ENCODE measurements around the gene OLA1. TPM values are rescaled to one million over a fixed set of nuclear protein-coding genes. Genes with fewer than 3 reads are reported as not detected.

The OLA1 gene
- total and polyA plus RNA-seq, 7 donors, result 51.5 to 99.6 (median 67.6) TPM

- Histone ChIP-seq H3K36me3 (no peaks in the 10 kb centered on the region), H3K27me3 (no peaks in the 10 kb centered on the region), H3K4me3 (no peak overlapping the region), H3K27ac (no peak overlapping the region), H3K4me1 (no peaks in the 10 kb centered on the region), H3K9me3 (no peaks in the 10 kb centered on the region)
- no peak for TF ChIP-seq POLR2AphosphoS5 (IDR thresholded peaks at IDR 0.05)
- TF ChIP-seq EP300 (IDR thresholded peaks at IDR 0.05), result no peak
- TF ChIP-seq CTCF (IDR thresholded peaks at IDR 0.05), result no peak
- DNase-seq, result no peak
- intact Hi-C loops (cut with DNase I), result no loop called here
Measured at GRCh38 chr2:174180726-174181236, 67.6 kb downstream of the OLA1 start.

GRCh38 chr2:174180165-174180724, 68.1 kb downstream of the OLA1 start:
- intact Hi-C loops (cut with DNase I), result no loop called here
- Histone ChIP-seq H3K4me1 (no peaks in the 10 kb centered on the region), H3K9me3 (no peaks in the 10 kb centered on the region), H3K4me3 (no peak overlapping the region), H3K27me3 (no peaks in the 10 kb centered on the region), H3K27ac (no peak overlapping the region), H3K36me3 (no peaks in the 10 kb centered on the region)
- WGBS, 2 donors, result 90 to 92% methylated on average over 1 of the region's 1 CpG
- TF ChIP-seq POLR2AphosphoS5 (IDR thresholded peaks at IDR 0.05) (no peak), CTCF (IDR thresholded peaks at IDR 0.05) (no peak), EP300 (IDR thresholded peaks at IDR 0.05) (no peak), POLR2A (IDR thresholded peaks at IDR 0.05) (no peak)
- DNase-seq, result no peak

- Histone ChIP-seq H3K36me3 (no peaks in the 10 kb centered on the region), H3K4me1 (no peaks in the 10 kb centered on the region), H3K27me3 (no peaks in the 10 kb centered on the region), H3K27ac (no peak overlapping the region), H3K9me3 (peaks cover 0 to 4% (median 0%) of the 10 kb centered on the region in 4 donors), H3K4me3 (no peak overlapping the region)
- no peak for DNase-seq
- intact Hi-C loops (cut with DNase I), result no loop called here
- TF ChIP-seq POLR2A (IDR thresholded peaks at IDR 0.05), result no peak
- no peak for TF ChIP-seq POLR2AphosphoS5 (IDR thresholded peaks at IDR 0.05)
- no peak for TF ChIP-seq EP300 (IDR thresholded peaks at IDR 0.05)
- TF ChIP-seq CTCF (IDR thresholded peaks at IDR 0.05), result no peak
- 84 to 92% methylated on average over 2 of the region's 2 CpGs for WGBS, 2 donors
Measured at GRCh38 chr2:174177316-174177890, 70.9 kb downstream of the OLA1 start.

- Histone ChIP-seq H3K27me3 (no peaks in the 10 kb centered on the region), H3K9me3 (peaks cover 0 to 4% (median 1%) of the 10 kb centered on the region in 4 donors), H3K27ac (no peak overlapping the region), H3K4me3 (no peak overlapping the region), H3K36me3 (no peaks in the 10 kb centered on the region), H3K4me1 (no peaks in the 10 kb centered on the region)
- no peak for TF ChIP-seq POLR2A (IDR thresholded peaks at IDR 0.05)
- no peak for TF ChIP-seq CTCF (IDR thresholded peaks at IDR 0.05)
- no peak for TF ChIP-seq EP300 (IDR thresholded peaks at IDR 0.05)
- TF ChIP-seq POLR2AphosphoS5 (IDR thresholded peaks at IDR 0.05), result no peak
- no peak for DNase-seq
- WGBS, 2 donors, result 84 to 94% methylated on average over 1 of the region's 1 CpG
- intact Hi-C loops (cut with DNase I), result no loop called here
Measured at GRCh38 chr2:174176898-174177297, 71.4 kb downstream of the OLA1 start.

Data from sigmoid colon (tissue), 7 donors.